HG02840 (cell line): ENCODE measurements around the gene IGLL1.
"Not testable (repeated sequence)": the region's sequence is repeated elsewhere in the genome, so short reads cannot be mapped to it uniquely, and the experiment has no call there.

Experiments used
- ATAC-seq: cut with Tn5 transposase; IDR thresholded peaks from one replicate; pipeline ENCODE4 v1.9.1; 2021; ENCODE audit warnings: mild to moderate bottlenecking, moderate library complexity, moderate number of reproducible peaks; ENCODE audit not compliant: unreplicated experiment, low FRiP score

Gene IGLL1

GRCh38 chr22:23543506-23544000, 36.5 kb downstream of the IGLL1 start:
- not testable (repeated sequence) for ATAC-seq

GRCh38 chr22:23542933-23543332, 37.2 kb downstream of the IGLL1 start:
- no peak for ATAC-seq

GRCh38 chr22:23542391-23542790, 37.7 kb downstream of the IGLL1 start:
- not testable (repeated sequence) for ATAC-seq

GRCh38 chr22:23541849-23542281, 38.2 kb downstream of the IGLL1 start:
- ATAC-seq: not testable (repeated sequence)

GRCh38 chr22:23540837-23541236, 39.3 kb downstream of the IGLL1 start:
- ATAC-seq: not testable (repeated sequence)

- ATAC-seq: not testable (repeated sequence)
Observed at GRCh38 chr22:23539839-23540198, 40.3 kb downstream of the IGLL1 start.

GRCh38 chr22:23539135-23539838, 40.8 kb downstream of the IGLL1 start:
- ATAC-seq: no peak

GRCh38 chr22:23538696-23539030, 41.4 kb downstream of the IGLL1 start:
- ATAC-seq: not testable (repeated sequence)

- ATAC-seq: not testable (repeated sequence)
Observed at GRCh38 chr22:23537830-23538695, 42.0 kb downstream of the IGLL1 start.

- no peak for ATAC-seq
Observed at GRCh38 chr22:23537416-23537815, 42.7 kb downstream of the IGLL1 start.

GRCh38 chr22:23536821-23537345, 43.2 kb downstream of the IGLL1 start:
- ATAC-seq: no peak

GRCh38 chr22:23535790-23536661, 44.1 kb downstream of the IGLL1 start:
- not testable (repeated sequence) for ATAC-seq

GRCh38 chr22:23534851-23535717, 45.0 kb downstream of the IGLL1 start:
- no peak for ATAC-seq

- no peak for ATAC-seq
Observed at GRCh38 chr22:23534201-23534850, 45.8 kb downstream of the IGLL1 start.

GRCh38 chr22:23533771-23534191, 46.3 kb downstream of the IGLL1 start:
- no peak for ATAC-seq

- ATAC-seq: no peak
Observed at GRCh38 chr22:23533328-23533762, 46.7 kb downstream of the IGLL1 start.

- ATAC-seq: no peak
Observed at GRCh38 chr22:23532731-23533130, 47.4 kb downstream of the IGLL1 start.

- no peak for ATAC-seq
Observed at GRCh38 chr22:23531966-23532705, 48.0 kb downstream of the IGLL1 start.
